SU-DHL-6 (cell line): ENCODE measurements around the gene TYW1B.
"Not testable (repeated sequence)": the region's sequence is repeated elsewhere in the genome, so short reads cannot be mapped to it uniquely, and the experiment has no call there.

Experiments
- EZH2phosphoT487 ChIP-seq: fragments of 200-600 bp; sonication (generic), shearing (Covaris generic); conservative IDR thresholded peaks from 2 replicates; pipeline ENCODE4 v1.6.1; 2018; ENCODE audit warnings: mild to moderate bottlenecking, antibody characterized with exemption, low read length, moderate library complexity, mixed read lengths
- TF ChIP-seq, protein P1 (sequence below): fragments of 200-600 bp; sonication (generic); IDR thresholded peaks from one replicate; pipeline ENCODE4 v1.5.1; 2017; ENCODE audit warnings: antibody characterized with exemption, mild to moderate bottlenecking, low read length, moderate library complexity; ENCODE audit not compliant: insufficient read depth, poor library complexity, severe bottlenecking

GRCh38 chr7:72744244-72744926 is 83.6 kb downstream of the TYW1B start:
- TF ChIP-seq, protein P1, sequence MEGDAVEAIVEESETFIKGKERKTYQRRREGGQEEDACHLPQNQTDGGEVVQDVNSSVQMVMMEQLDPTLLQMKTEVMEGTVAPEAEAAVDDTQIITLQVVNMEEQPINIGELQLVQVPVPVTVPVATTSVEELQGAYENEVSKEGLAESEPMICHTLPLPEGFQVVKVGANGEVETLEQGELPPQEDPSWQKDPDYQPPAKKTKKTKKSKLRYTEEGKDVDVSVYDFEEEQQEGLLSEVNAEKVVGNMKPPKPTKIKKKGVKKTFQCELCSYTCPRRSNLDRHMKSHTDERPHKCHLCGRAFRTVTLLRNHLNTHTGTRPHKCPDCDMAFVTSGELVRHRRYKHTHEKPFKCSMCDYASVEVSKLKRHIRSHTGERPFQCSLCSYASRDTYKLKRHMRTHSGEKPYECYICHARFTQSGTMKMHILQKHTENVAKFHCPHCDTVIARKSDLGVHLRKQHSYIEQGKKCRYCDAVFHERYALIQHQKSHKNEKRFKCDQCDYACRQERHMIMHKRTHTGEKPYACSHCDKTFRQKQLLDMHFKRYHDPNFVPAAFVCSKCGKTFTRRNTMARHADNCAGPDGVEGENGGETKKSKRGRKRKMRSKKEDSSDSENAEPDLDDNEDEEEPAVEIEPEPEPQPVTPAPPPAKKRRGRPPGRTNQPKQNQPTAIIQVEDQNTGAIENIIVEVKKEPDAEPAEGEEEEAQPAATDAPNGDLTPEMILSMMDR: not testable (repeated sequence)
- TF ChIP-seq EZH2phosphoT487: not testable (repeated sequence)
